ENCODE data around the gene CNNM4.

Gene CNNM4

GRCh38 chr2:96801005-96801785 is 40.5 kb downstream of the CNNM4 start:
- Histone ChIP-seq H3K9me3 (ENCODE audit: insufficient read depth, low read depth, low read length) (no peaks in the 10 kb centered on the region), H3K9me2 (replicated peaks; ENCODE audit: low read depth, low read length) (no peaks in the 10 kb centered on the region), H3K9ac (ENCODE audit: low read depth, low read length, poor library complexity, severe bottlenecking) (no peak overlapping the region), H3K4me1 (ENCODE audit: insufficient read depth, low read length, poor library complexity, severe bottlenecking) (no peaks in the 10 kb centered on the region), H3K4me2 (ENCODE audit: low read depth, low read length, poor library complexity, severe bottlenecking) (no peak overlapping the region), H3K79me2 (ENCODE audit: insufficient read depth, low read length) (no peaks in the 10 kb centered on the region), H2AFZ (ENCODE audit: low read length) (no peak overlapping the region), H3K36me3 (ENCODE audit: insufficient read depth, low read length) (peaks cover 6% of the 10 kb centered on the region; the same call in 1 of the 2 replicates), H3F3A (ENCODE audit: low read depth) (no peaks in the 10 kb centered on the region), H3K4me3 (ENCODE audit: low read length, poor library complexity, severe bottlenecking) (no peak overlapping the region), H4K20me1 (ENCODE audit: insufficient read depth, low read length, poor library complexity, severe bottlenecking) (no peaks in the 10 kb centered on the region), H3K27me3 (ENCODE audit: insufficient read depth, low read length, poor library complexity, severe bottlenecking) (no peaks in the 10 kb centered on the region)
- TF ChIP-seq, protein P1, sequence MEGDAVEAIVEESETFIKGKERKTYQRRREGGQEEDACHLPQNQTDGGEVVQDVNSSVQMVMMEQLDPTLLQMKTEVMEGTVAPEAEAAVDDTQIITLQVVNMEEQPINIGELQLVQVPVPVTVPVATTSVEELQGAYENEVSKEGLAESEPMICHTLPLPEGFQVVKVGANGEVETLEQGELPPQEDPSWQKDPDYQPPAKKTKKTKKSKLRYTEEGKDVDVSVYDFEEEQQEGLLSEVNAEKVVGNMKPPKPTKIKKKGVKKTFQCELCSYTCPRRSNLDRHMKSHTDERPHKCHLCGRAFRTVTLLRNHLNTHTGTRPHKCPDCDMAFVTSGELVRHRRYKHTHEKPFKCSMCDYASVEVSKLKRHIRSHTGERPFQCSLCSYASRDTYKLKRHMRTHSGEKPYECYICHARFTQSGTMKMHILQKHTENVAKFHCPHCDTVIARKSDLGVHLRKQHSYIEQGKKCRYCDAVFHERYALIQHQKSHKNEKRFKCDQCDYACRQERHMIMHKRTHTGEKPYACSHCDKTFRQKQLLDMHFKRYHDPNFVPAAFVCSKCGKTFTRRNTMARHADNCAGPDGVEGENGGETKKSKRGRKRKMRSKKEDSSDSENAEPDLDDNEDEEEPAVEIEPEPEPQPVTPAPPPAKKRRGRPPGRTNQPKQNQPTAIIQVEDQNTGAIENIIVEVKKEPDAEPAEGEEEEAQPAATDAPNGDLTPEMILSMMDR (conservative IDR thresholded peaks at IDR 0.05; ENCODE audit: low read length): peak; percentile 77
- no peak for TF ChIP-seq EZH2phosphoT487 (IDR thresholded peaks at IDR 0.05; ENCODE audit: borderline replicate concordance)

- no peaks in the 10 kb centered on the region for H4K20me1 ChIP-seq (ENCODE audit: insufficient read depth, low read length, poor library complexity, severe bottlenecking)
- no peaks in the 10 kb centered on the region for H3F3A ChIP-seq (ENCODE audit: low read depth)
- peaks cover 6% of the 10 kb centered on the region; the same call in 1 of the 2 replicates for H3K36me3 ChIP-seq (ENCODE audit: insufficient read depth, low read length)
- H2AFZ ChIP-seq (ENCODE audit: low read length): no peak overlapping the region
- H3K9me2 ChIP-seq (replicated peaks; ENCODE audit: low read depth, low read length): no peaks in the 10 kb centered on the region
- H3K27me3 ChIP-seq (ENCODE audit: insufficient read depth, low read length, poor library complexity, severe bottlenecking): no peaks in the 10 kb centered on the region
- H3K4me1 ChIP-seq (ENCODE audit: insufficient read depth, low read length, poor library complexity, severe bottlenecking): no peaks in the 10 kb centered on the region
- H3K4me2 ChIP-seq (ENCODE audit: low read depth, low read length, poor library complexity, severe bottlenecking): no peak overlapping the region
- H3K9ac ChIP-seq (ENCODE audit: low read depth, low read length, poor library complexity, severe bottlenecking): no peak overlapping the region
- H3K79me2 ChIP-seq (ENCODE audit: insufficient read depth, low read length): no peaks in the 10 kb centered on the region
- H3K4me3 ChIP-seq (ENCODE audit: low read length, poor library complexity, severe bottlenecking): no peak overlapping the region
- TF ChIP-seq, protein P1 (conservative IDR thresholded peaks at IDR 0.05; ENCODE audit: low read length): no peak
- TF ChIP-seq EZH2phosphoT487 (IDR thresholded peaks at IDR 0.05; ENCODE audit: borderline replicate concordance): no peak
- H3K9me3 ChIP-seq (ENCODE audit: insufficient read depth, low read depth, low read length): no peaks in the 10 kb centered on the region
Observed at GRCh38 chr2:96801786-96802595, 41.3 kb downstream of the CNNM4 start.

DNA sequence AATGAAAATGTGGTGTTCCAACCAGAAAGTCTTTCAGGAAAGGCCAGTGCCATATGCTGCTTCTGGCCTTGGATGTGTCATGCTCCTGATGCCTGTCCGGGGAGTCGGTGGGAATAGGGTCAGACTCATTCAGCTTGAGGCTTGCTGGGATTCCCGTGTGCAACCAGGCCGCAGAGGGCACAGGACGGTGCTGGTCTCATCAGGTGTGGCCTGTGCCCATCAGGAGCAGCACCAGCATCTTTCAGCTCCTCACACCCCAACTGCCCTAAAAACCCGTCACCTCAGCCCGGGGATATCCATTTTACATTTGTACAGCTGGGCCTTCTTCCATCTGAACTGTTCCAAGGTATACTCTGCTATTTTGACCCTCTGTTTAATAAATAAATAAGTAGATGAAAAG is 42.0 kb downstream of the CNNM4 start:
- Histone ChIP-seq H3K4me3 (ENCODE audit: low read length, poor library complexity, severe bottlenecking) (no peak overlapping the region), H3K36me3 (ENCODE audit: insufficient read depth, low read length) (peaks cover 6% of the 10 kb centered on the region; the same call in 1 of the 2 replicates), H3K9me2 (replicated peaks; ENCODE audit: low read depth, low read length) (no peaks in the 10 kb centered on the region), H3K79me2 (ENCODE audit: insufficient read depth, low read length) (no peaks in the 10 kb centered on the region), H3K9me3 (ENCODE audit: insufficient read depth, low read depth, low read length) (no peaks in the 10 kb centered on the region), H3K4me1 (ENCODE audit: insufficient read depth, low read length, poor library complexity, severe bottlenecking) (no peaks in the 10 kb centered on the region), H3K27me3 (ENCODE audit: insufficient read depth, low read length, poor library complexity, severe bottlenecking) (no peaks in the 10 kb centered on the region), H3K9ac (ENCODE audit: low read depth, low read length, poor library complexity, severe bottlenecking) (no peak overlapping the region), H3F3A (ENCODE audit: low read depth) (no peaks in the 10 kb centered on the region), H3K4me2 (ENCODE audit: low read depth, low read length, poor library complexity, severe bottlenecking) (no peak overlapping the region), H4K20me1 (ENCODE audit: insufficient read depth, low read length, poor library complexity, severe bottlenecking) (no peaks in the 10 kb centered on the region), H2AFZ (ENCODE audit: low read length) (no peak overlapping the region)
- no peak for TF ChIP-seq EZH2phosphoT487 (IDR thresholded peaks at IDR 0.05; ENCODE audit: borderline replicate concordance)
- TF ChIP-seq, protein P1 (conservative IDR thresholded peaks at IDR 0.05; ENCODE audit: low read length): no peak

All from Loucy (cell line).